Activated CD4-positive, alpha-beta T cell treated with anti-CD3 and anti-CD28 coated beads for 24 hours (primary cell): ENCODE measurements around the gene EOLA2.
"Not testable (repeated sequence)": the region's sequence is repeated elsewhere in the genome, so short reads cannot be mapped to it uniquely, and the experiment has no call there.

ENCODE experiments used
- DNase-seq, 2 donors: peaks; one replicate each; pipeline ENCODE4 v3.0.0-alpha.2; 2020; ENCODE audit warnings: low read depth in 2 of 2

The EOLA2 gene

DNA sequence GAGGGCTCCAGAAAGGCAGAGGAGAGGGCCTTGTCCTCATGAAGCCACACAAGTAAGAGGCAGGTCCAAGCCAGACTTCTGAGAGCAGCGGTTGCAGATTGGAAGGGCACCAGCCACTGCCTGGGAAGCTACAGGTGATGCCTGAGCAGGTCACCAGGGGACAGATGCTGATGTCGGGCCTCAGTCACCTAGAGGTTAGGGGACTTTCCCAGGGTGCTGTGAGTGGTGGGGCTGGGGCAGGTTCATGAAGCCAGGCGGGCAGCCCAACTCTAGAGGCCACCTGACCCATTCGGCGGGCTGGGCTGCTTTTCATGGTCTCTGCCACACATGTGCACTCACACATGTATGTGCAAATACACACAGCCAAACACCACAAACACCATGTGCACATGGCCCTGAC lies 5.3 kb downstream of the EOLA2 start:
- not testable (repeated sequence) for DNase-seq

DNA sequence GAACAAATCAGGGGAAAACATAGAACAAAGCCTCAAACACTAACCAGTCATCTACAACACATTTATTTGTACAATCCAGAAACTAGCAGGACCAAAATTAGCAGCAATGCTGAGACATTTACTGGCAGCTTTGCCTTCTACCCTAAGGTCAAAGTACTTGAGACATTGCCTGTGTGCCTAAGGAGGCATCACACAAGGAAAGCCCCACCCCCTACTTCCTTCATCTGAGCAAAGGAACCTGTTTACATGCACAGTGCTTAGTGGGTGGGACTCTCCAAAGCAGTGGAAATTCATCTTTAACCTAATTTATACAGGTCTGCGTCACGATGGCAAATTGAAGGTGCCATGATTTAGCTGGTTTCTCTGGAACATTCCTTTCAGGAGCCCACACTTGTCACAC lies 6.1 kb downstream of the EOLA2 start:
- not testable (repeated sequence) for DNase-seq

DNA sequence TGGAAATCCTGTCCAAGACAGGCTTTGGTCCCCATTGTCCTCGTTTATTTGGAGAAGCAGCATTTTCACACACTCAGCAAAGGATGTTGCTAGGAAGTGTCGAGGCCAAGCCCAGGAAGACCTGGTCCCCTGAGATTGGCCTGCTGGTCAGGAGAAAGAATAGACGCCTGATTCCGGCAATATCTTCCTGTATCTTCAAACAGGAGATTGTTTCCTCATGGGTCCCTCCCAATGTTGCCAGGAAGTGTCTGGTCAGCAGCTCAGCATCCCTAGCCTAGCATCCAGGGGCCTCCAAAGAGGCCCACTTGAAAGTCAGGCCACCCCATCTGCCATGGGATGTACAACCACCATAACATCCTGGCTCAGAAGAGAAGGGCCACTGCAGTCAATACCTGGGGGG lies 6.9 kb downstream of the EOLA2 start:
- DNase-seq: not testable (repeated sequence)

DNA sequence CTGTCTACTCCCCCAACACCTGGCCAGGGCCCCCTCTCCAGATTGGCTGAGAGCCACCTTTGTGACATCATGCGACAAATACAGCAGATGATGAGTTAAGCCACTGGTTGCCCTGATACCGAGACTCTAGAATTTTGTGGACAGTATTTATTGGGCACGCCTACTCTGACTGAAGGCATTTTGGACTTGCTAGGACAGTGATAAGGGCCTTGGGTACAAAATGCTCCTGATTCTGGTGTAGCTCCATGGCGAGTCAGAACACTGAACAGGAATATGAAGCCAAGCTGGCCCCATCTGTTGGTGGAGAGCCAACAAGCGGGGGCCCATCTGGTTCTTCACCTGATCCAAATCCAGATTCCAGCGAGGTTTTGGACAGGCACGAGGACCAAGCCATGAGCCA lies 8.9 kb downstream of the EOLA2 start, which contains the start of gene HSFX4:
TSS of gene HSFX4 (plus strand) at position 174 of the 400 bp plus-strand sequence. CDS start at position 246, 72 bp downstream.
- DNase-seq: not testable (repeated sequence)

DNA sequence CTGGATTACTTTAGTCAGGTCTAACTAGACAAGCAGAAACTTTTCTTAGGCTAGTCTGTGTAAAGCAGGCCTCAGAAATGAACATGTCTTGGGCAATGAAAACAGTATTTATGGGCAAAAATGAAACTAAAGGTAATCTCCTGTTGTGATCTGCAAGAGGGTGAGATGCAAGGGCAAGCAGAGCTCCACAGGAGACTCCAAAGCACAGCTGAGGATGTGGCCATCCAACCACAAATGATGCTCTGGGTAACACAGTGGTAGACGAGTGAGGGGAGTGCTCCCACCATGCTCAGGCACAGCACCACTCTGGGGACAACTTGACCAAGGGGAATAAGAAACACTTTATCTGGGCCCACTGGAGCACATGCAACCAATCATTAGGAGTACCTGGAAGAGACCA lies 9.7 kb downstream of the EOLA2 start:
- DNase-seq: not testable (repeated sequence)

DNA sequence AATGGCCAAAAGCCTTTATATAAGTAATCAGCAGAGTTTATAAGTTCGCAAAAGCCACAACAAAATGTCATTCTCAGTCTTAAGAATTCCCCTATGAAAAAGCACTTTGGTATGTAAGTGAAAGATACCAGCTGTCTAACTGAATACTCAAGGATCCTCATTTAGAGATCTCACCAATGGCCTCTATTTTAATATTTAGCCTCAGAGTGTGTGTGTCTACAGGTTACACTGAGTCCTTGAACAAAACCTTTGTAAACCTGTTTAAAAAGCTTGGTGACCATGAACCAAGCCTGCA lies 10.4 kb downstream of the EOLA2 start:
- not testable (repeated sequence) for DNase-seq

DNA sequence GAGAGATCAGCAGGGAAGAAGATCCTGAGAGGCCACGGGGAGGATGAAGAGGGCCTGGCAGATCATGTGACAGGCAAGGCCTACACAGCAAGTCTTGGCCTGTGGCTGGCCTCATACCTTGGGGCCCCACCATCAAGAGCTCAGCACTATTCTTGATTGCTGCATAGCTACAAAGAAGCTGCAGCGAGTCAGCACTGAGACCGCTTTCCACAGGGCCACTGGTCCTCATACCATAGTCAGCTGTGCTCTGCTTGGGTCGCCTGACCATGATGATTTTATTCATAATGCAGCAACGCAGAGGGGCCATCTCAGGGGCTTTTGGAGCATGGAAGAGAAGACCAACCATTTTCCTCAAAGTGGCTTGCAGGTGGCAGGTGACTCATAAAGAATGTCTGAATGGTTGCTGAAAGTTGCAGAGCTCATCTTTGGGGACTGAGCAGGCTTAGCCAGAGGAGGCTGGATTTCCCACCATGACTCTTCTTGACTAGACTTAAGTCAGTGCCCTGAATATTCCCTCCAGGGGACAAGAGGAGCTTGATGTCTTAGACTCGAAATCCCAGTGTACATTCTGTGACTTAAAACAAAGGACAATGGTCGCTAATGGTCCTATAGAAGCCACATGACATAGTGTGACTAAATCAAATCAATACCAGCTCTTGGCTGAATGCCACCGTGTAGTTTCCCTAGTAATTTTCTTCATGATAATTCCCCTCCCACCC lies 10.9 kb downstream of the EOLA2 start:
- not testable (repeated sequence) for DNase-seq

DNA sequence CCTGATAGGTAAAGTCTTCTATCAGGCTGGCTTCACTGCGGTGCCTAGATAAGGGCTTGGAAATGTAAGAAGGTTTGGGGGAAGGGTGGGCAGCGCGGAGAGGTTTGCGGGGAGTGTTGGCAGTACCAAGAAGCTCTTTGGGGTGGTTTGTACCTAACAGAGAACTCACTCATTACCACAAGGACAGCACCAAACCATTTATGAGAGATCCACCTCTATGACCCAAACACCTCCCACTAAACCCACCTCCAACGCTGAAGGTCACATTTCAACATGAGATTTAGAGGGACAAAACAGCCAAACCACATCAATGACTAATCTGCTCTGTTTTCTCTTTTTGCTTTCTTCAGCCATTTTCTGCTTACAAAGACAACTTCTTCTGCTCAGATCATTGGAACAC lies 13.9 kb downstream of the EOLA2 start:
- not testable (repeated sequence) for DNase-seq

DNA sequence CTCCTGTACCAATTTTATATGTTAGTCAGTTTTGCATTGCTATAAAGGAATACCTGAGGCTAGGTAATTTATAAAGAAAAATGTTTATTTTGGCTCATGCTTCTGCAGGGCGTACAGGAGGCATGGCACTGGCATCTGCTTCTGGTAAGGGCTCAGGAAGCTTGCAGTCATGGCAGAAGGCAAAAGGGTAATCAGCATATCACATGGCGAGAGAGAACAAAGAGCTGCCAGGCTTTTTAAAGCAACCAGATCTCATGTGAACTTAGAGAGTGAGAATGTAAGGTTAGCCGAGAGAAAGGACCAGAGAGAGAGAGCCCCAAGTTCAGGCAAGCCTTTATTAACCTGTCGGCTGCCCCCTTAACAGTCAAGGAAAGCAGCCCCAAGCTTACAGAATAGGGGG lies 14.5 kb downstream of the EOLA2 start:
- DNase-seq: not testable (repeated sequence)

DNA sequence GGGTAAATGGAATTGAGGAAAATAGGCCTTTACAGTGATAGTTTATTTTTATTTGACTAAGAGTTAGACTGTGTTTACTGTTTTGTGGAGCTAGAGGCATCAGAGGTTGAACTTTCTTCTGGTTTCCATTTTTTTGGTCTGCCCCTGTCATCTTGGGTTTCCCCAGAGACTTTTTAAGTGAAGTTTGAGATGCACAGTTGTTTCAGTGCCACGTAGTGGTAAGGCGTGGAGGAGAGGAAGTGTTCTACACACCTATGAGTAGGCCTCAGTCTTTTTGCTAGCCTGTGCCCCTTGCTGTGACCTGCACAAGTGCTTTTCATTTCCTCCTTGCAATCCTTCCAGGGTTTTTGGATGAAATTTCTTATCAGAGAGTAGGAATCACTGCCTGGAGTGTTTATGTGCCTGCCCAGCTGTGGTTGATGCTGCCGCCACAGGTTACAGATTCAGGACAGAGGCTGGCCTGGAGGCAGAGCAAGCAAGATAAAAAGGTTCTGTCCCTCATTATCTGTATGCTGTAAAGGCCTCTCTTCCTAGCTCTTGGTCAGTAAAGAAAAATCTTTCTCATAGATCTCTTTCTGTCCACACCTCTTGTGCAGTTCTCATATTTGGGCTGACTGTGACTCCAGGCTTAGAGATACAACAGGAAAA lies 21.4 kb downstream of the EOLA2 start:
- DNase-seq: no peak

DNA sequence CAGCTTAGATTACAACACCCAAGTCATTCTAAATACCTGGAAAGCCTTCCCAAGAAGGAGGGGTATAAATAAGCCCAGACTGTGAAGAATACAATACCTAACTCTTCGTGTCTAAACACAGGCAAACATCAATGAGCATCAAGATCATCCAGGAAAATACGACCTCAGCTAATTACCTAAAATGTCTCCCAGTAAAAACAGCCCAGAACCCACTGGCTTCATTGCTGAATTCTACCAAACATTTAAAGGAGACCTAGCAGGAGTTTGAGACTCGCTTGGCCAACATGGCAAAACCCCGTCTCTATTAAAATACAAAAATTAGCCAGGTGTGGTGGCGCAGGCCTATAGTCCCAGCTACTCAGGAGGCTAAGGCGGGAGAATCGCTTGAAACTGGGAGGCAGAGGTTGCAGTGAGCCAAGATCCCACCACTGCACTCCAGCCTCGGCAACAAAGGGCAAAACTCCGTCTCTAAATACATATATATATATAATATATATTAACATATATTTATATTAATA lies 28.1 kb downstream of the EOLA2 start:
- DNase-seq: no peak

DNA sequence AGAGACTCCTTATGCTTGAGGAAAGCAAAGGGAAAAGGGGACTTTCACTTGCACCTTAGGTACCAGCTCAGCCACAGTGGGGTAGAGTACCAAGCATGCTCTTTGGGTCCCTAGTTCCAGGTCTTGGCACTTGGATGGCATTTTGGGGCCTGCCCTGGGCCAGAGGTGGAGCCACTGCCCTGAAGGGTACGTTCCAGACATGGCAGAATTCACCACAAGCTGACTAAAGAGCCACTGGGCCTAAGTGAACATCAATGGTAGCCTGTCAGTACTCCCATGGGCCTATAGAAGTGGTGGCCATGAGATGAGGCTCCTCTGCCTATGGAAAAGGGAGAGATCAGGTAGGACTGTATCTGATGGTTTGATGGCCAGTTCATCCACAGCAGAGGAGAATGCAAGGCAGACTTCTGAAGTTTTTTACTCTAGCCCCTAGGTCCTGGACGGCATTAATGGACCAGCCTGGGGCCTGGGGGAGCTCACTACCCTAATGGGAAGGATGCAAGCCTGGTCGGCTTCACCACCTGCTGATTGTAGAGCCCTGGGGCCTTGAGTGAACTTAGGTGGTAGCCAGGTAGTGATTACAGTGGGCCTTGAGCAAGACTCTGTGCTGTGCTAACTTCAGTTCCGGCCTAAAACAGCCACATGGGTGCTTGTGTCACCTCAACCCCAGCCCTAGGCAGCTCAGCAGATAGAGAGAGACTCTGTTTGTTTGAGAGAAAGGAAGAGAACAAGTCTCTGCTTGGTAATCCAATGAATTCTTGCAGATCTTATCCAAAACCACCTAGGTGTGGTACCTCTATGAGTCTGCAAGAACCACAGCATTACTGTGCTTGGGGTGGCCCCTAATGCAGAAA lies 28.7 kb downstream of the EOLA2 start:
- no peak for DNase-seq

DNA sequence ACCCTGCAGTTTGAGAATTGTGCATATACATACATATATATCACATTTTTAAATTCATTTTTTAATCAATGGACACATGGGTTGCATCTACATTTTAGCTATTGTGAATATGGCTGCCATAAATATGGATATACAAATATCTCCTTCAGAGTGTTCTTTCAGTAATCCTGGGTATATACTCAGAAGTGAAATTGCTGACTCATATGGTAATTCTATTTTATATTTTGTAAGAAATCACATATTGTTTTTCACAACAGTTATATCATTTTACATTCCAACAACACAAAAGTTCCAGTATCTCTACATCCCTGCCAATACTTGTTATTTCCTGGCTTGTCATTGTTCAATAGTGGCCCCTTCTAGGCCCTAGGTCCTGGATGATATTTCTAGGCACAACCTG lies 29.6 kb downstream of the EOLA2 start:
- no peak for DNase-seq

DNA sequence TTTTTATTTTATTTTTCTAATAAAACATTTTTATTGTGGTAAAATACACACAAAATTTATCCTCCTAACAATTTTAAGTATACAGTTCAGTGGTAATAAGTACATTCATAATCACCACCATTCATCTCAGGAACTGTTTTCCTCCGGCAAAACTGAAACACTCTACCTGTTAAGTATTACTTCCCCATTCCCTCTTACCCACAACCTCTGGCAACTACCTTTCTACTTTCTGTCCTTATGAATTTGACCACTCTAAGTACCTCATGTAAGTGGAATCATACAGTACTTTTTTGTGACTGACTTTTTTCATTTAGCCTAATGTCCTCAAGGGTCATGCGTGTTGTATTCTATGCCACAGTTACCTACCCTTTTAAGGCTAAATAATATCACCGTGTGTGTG lies 30.0 kb downstream of the EOLA2 start:
- no peak for DNase-seq

DNA sequence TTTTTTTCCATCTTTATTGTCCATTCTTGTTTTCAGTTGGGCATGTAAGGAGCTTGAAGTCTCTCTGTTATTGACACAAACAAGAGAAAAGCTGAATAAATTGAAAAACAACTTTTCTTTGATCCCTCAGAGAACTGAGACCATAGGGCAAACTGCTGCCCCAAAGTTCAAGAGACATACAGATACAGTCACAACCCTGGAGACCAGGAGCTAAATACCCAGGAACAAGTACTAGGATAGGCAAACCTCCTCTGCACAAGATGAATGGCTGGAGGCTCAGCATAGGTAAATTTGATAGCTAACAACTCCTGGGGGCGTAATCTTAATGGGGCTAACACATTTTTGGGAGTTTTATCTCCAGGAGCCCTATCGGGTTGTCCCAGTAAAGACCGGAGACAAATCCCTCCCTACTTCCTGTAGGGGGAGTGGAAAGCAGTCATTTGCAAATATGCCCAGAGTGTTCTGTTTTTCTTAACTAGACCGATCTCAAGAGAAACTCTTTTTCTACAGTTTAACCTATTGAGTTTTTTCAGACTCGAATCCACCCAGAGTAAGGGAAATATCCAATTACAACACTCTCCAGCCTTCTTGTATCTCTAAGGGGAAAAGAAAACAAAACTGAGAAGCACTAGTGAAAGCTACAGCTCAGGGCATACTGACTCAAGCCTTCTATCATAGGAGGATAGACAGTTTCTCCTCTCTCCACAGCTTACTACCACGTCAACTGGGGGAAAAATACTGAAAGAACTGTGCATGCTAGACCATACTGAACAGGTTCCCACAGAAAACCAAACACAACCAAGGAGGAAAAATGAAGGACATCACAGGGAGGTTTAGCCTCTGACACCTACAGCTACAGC lies 34.2 kb downstream of the EOLA2 start:
- DNase-seq: no peak

DNA sequence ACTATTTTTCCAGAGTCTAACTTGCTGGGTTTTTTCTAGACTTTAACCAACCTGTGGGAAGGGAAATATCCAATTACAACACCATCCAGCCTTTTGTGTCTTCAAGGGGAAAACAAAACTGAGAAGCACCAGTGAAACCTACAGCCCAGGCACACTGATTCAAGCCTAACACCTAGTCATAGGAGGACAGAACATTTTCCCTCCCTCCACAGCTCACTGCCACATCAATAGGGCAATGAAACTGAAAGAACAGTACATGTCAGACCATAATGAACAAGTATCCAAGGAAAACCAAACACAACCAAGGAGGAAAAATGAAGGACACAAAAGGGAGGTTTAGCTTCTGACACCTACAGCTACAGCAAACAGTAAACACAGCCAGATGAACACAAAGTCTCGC lies 39.7 kb downstream of the EOLA2 start:
- DNase-seq: no peak

DNA sequence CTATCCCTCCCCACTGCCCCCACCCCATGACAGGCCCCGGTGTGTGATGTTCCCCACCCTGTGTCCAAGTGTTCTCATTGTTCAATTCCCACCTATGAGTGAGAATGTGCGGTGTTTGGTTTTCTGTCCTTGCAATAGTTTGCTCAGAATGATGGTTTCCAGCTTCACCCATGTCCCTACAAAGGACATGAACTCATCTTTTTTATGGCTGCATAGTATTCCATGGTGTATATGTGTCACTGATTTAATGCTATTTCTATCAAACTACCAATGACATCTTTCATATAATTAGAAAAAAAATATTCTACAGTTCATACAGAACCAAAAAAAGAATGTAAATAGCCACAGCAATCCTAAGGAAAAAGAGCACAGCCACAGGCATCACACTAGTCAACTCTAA lies 47.5 kb downstream of the EOLA2 start:
- not testable (repeated sequence) for DNase-seq
